ENCODE measurements around the gene PIGH. TPM values are rescaled to one million over a fixed set of nuclear protein-coding genes. Genes with fewer than 3 reads are reported as not detected.

The PIGH gene
- total RNA-seq, 1 donor from 2014 or later: 11.3 TPM

GRCh38 chr14:67641902-67642749, 42.1 kb upstream of the PIGH start:
- Histone ChIP-seq H3K9ac (ENCODE audit: low read length) (no peak overlapping the region), H3K9me3 (ENCODE audit: insufficient read depth, low read depth, low read length) (no peaks in the 10 kb centered on the region)

GRCh38 chr14:67641480-67641879, 41.4 kb upstream of the PIGH start:
- Histone ChIP-seq H3K9me3 (ENCODE audit: insufficient read depth, low read depth, low read length) (no peaks in the 10 kb centered on the region), H3K36me3 (ENCODE audit: insufficient read depth, low read length) (peaks cover 7% of the 10 kb centered on the region), H2AFZ (ENCODE audit: low read depth, low read length) (no peak overlapping the region), H3K27ac (ENCODE audit: low read depth, low read length) (no peak overlapping the region), H3K4me1 (ENCODE audit: insufficient read depth, low read length) (no peaks in the 10 kb centered on the region), H3K79me2 (ENCODE audit: insufficient read depth, low read length) (no peaks in the 10 kb centered on the region), H4K20me1 (ENCODE audit: insufficient read depth, low read length) (no peaks in the 10 kb centered on the region), H3K27me3 (ENCODE audit: insufficient read depth, low read length) (no peaks in the 10 kb centered on the region), H3K4me3 (ENCODE audit: insufficient read depth, low read depth, low read length) (no peak overlapping the region), H3K4me2 (ENCODE audit: low read length) (no peak overlapping the region), H3K9ac (ENCODE audit: low read length) (no peak overlapping the region)
- H3K36me3 Mint-ChIP-seq (ENCODE audit: low read depth, unreplicated experiment): no peaks in the 10 kb centered on the region
- no peak for FAIRE-seq
- no peaks in the 10 kb centered on the region for H3K9me3 Mint-ChIP-seq (ENCODE audit: unreplicated experiment)
- H3K4me1 Mint-ChIP-seq (ENCODE audit: low read depth, unreplicated experiment): peaks cover under 1% of the 10 kb centered on the region
- H3K4me3 Mint-ChIP-seq (ENCODE audit: unreplicated experiment): no peak overlapping the region
- no peaks in the 10 kb centered on the region for H3K27me3 Mint-ChIP-seq (ENCODE audit: low read depth, unreplicated experiment)
- TF ChIP-seq, protein P1, sequence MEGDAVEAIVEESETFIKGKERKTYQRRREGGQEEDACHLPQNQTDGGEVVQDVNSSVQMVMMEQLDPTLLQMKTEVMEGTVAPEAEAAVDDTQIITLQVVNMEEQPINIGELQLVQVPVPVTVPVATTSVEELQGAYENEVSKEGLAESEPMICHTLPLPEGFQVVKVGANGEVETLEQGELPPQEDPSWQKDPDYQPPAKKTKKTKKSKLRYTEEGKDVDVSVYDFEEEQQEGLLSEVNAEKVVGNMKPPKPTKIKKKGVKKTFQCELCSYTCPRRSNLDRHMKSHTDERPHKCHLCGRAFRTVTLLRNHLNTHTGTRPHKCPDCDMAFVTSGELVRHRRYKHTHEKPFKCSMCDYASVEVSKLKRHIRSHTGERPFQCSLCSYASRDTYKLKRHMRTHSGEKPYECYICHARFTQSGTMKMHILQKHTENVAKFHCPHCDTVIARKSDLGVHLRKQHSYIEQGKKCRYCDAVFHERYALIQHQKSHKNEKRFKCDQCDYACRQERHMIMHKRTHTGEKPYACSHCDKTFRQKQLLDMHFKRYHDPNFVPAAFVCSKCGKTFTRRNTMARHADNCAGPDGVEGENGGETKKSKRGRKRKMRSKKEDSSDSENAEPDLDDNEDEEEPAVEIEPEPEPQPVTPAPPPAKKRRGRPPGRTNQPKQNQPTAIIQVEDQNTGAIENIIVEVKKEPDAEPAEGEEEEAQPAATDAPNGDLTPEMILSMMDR (IDR thresholded peaks at IDR 0.05; ENCODE audit: insufficient read depth, low read depth, low read length): no peak
- no peak overlapping the region for H3K27ac Mint-ChIP-seq (ENCODE audit: unreplicated experiment)
- DNase-seq (ENCODE audit: low read depth): no peak

More at GRCh38 chr14:67641902-67642749, 42.1 kb upstream of the PIGH start:
- peaks cover 9% of the 10 kb centered on the region for H3K36me3 ChIP-seq (ENCODE audit: insufficient read depth, low read length)
- Mint-ChIP-seq H3K9me3 (ENCODE audit: unreplicated experiment) (no peaks in the 10 kb centered on the region), H3K4me1 (ENCODE audit: low read depth, unreplicated experiment) (no peaks in the 10 kb centered on the region), H3K27ac (ENCODE audit: unreplicated experiment) (no peak overlapping the region), H3K4me3 (ENCODE audit: unreplicated experiment) (no peak overlapping the region), H3K36me3 (ENCODE audit: low read depth, unreplicated experiment) (no peaks in the 10 kb centered on the region), H3K27me3 (ENCODE audit: low read depth, unreplicated experiment) (no peaks in the 10 kb centered on the region)
- DNase-seq (ENCODE audit: low read depth) (no peak), FAIRE-seq (no peak)
- no peak overlapping the region for H2AFZ ChIP-seq (ENCODE audit: low read depth, low read length)
- H3K4me1 ChIP-seq (ENCODE audit: insufficient read depth, low read length): no peaks in the 10 kb centered on the region
- H3K4me2 ChIP-seq (ENCODE audit: low read length): no peak overlapping the region
- no peaks in the 10 kb centered on the region for H4K20me1 ChIP-seq (ENCODE audit: insufficient read depth, low read length)
- no peaks in the 10 kb centered on the region for H3K79me2 ChIP-seq (ENCODE audit: insufficient read depth, low read length)
- H3K27me3 ChIP-seq (ENCODE audit: insufficient read depth, low read length): no peaks in the 10 kb centered on the region
- no peak overlapping the region for H3K27ac ChIP-seq (ENCODE audit: low read depth, low read length)
- TF ChIP-seq, protein P1 (IDR thresholded peaks at IDR 0.05; ENCODE audit: insufficient read depth, low read depth, low read length): no peak
- no peak for TF ChIP-seq EZH2 (IDR thresholded peaks at IDR 0.05; ENCODE audit: insufficient read depth, low read length)
- no peak overlapping the region for H3K4me3 ChIP-seq (ENCODE audit: insufficient read depth, low read depth, low read length)

- Histone ChIP-seq H3K27ac (ENCODE audit: low read depth, low read length) (no peak overlapping the region), H3K9me3 (ENCODE audit: insufficient read depth, low read depth, low read length) (no peaks in the 10 kb centered on the region), H3K9ac (ENCODE audit: low read length) (no peak overlapping the region), H3K27me3 (ENCODE audit: insufficient read depth, low read length) (no peaks in the 10 kb centered on the region), H3K79me2 (ENCODE audit: insufficient read depth, low read length) (no peaks in the 10 kb centered on the region), H3K4me3 (ENCODE audit: insufficient read depth, low read depth, low read length) (no peak overlapping the region), H4K20me1 (ENCODE audit: insufficient read depth, low read length) (no peaks in the 10 kb centered on the region), H3K36me3 (ENCODE audit: insufficient read depth, low read length) (no peaks in the 10 kb centered on the region), H3K4me1 (ENCODE audit: insufficient read depth, low read length) (no peaks in the 10 kb centered on the region), H3K4me2 (ENCODE audit: low read length) (no peak overlapping the region), H2AFZ (ENCODE audit: low read depth, low read length) (no peak overlapping the region)
- DNase-seq (ENCODE audit: low read depth) (no peak), FAIRE-seq (no peak)
- H3K9me3 Mint-ChIP-seq (ENCODE audit: unreplicated experiment): no peaks in the 10 kb centered on the region
- H3K27ac Mint-ChIP-seq (ENCODE audit: unreplicated experiment): no peak overlapping the region
- peaks cover 6% of the 10 kb centered on the region for H3K4me1 Mint-ChIP-seq (ENCODE audit: low read depth, unreplicated experiment)
- no peaks in the 10 kb centered on the region for H3K27me3 Mint-ChIP-seq (ENCODE audit: low read depth, unreplicated experiment)
- H3K4me3 Mint-ChIP-seq (ENCODE audit: unreplicated experiment): no peak overlapping the region
- no peak for TF ChIP-seq EZH2 (IDR thresholded peaks at IDR 0.05; ENCODE audit: insufficient read depth, low read length)
- TF ChIP-seq, protein P1 (IDR thresholded peaks at IDR 0.05; ENCODE audit: insufficient read depth, low read depth, low read length): no peak
- H3K36me3 Mint-ChIP-seq (ENCODE audit: low read depth, unreplicated experiment): peaks cover 3% of the 10 kb centered on the region
Observed at GRCh38 chr14:67638642-67639041, 38.6 kb upstream of the PIGH start.
